Upper lobe of right lung (tissue), 1 donor: ENCODE results near the gene RASD1. TPM values are rescaled to one million over a fixed set of nuclear protein-coding genes. Genes with fewer than 3 reads are reported as not detected.
"Not testable (repeated sequence)": the region's sequence is repeated elsewhere in the genome, so short reads cannot be mapped to it uniquely, and the experiment has no call there.

Source experiments
- ATAC-seq: fragments of 200-7000 bp; cut with Tn5 transposase; one replicate; pipeline ENCODE4 v1.9.1; 2020; ENCODE audit warnings: mild to moderate bottlenecking, moderate library complexity
- DNase-seq: peaks from one replicate; pipeline ENCODE4 v3.0.0-alpha.2; 2020
- H3K27ac ChIP-seq: fragments of 200-600 bp; one replicate; pipeline ENCODE4 v1.8.0; 2022
- H3K27me3 ChIP-seq: fragments of 200-600 bp; one replicate; pipeline ENCODE4 v1.8.0; 2022; ENCODE audit warnings: mild to moderate bottlenecking
- H3K36me3 ChIP-seq: fragments of 200-600 bp; one replicate; pipeline ENCODE4 v1.8.0; 2022
- H3K4me1 ChIP-seq: fragments of 200-600 bp; one replicate; pipeline ENCODE4 v1.8.0; 2022
- H3K4me3 ChIP-seq: fragments of 200-600 bp; one replicate; pipeline ENCODE4 v1.8.0; 2022; ENCODE audit warnings: mild to moderate bottlenecking
- H3K9me3 ChIP-seq: fragments of 200-600 bp; one replicate; pipeline ENCODE4 v1.8.0; 2022
- CTCF ChIP-seq: fragments of 200-600 bp; IDR thresholded peaks from one replicate; pipeline ENCODE4 v1.8.0; 2022; ENCODE audit warnings: antibody characterized with exemption
- intact Hi-C: fragments of 100-400 bp; cut with DNase I; formaldehyde crosslinking; loops from one replicate; pipeline ENCODE4 v1.11.0; 2022
- total RNA-seq: library from RNA; stranded (reverse); fragmentation: NEBNext Ultra II Directional; extraction: Animal tissue kit (Norgen Biotek cat#: 25700); gene quantifications from one replicate; pipeline ENCODE4 v1.2.1, GENCODE V29; 2021
- donor health status: DM: no; HTN: yes; CAD: no; lungs with severe emphysema.

Gene RASD1
- total RNA-seq, 1 donor from 2014 or later: 39.2 TPM

GRCh38 chr17:17469996-17470395 is 26.2 kb downstream of the RASD1 start:
- intact Hi-C loops: no loop called here

GRCh38 chr17:17469358-17469757 is 26.8 kb downstream of the RASD1 start:
- no peak for ATAC-seq
- no peak for DNase-seq
- Histone ChIP-seq H3K36me3 (no peaks in the 10 kb centered on the region), H3K4me3 (no peak overlapping the region), H3K27me3 (peaks cover 9% of the 10 kb centered on the region), H3K4me1 (no peaks in the 10 kb centered on the region), H3K9me3 (no peaks in the 10 kb centered on the region), H3K27ac (no peak overlapping the region)
- intact Hi-C loops: no loop called here
- no peak for TF ChIP-seq CTCF

More at GRCh38 chr17:17469996-17470395, 26.2 kb downstream of the RASD1 start:
- TF ChIP-seq CTCF: no peak
- Histone ChIP-seq H3K27ac (no peak overlapping the region), H3K4me3 (no peak overlapping the region), H3K36me3 (no peaks in the 10 kb centered on the region), H3K9me3 (no peaks in the 10 kb centered on the region), H3K27me3 (peaks cover 9% of the 10 kb centered on the region), H3K4me1 (no peaks in the 10 kb centered on the region)
- ATAC-seq (no peak), DNase-seq (no peak)

DNA sequence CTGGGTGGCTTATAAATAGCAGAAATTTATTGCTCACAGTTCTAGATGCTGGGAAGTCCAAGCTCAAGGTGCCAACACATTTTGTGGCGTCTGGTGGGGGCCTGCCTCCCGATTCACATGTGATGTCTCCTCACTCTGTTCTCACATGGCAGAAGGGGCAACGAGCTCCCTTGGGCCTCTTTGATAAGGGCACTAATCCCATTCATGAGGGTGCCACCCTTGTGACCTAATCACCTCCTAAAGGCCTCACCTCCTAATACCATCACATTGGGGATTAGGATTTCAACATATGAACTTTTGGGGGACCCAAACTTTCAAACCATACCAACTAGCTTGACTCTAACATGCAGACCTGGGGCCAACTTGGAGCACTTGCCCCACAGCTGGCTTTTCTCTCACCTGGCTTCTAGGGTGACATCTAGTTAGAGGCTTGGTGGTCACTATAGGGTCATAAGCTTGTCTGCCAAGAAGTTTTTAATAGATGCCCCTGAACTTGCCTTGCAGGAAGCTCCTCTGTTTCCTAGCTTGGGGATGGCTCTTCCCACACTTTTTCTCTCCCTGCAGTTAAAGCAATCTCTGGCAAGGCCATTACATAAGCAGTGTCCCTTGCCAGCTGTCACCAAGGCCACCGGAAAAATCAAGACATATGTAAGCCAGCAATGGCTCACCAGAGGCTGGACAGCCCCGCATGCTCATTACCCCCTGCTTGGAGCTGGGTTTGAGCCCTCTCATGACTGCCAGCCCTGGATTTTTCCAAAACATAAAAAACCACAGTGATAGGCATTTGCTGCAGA is 27.8 kb downstream of the RASD1 start:
- Histone ChIP-seq H3K4me3 (no peak overlapping the region), H3K27ac (no peak overlapping the region), H3K4me1 (no peaks in the 10 kb centered on the region), H3K27me3 (peaks cover 9% of the 10 kb centered on the region), H3K36me3 (no peaks in the 10 kb centered on the region), H3K9me3 (no peaks in the 10 kb centered on the region)
- intact Hi-C loops: no loop called here
- ATAC-seq: no peak
- DNase-seq: no peak
- TF ChIP-seq CTCF: no peak

GRCh38 chr17:17467720-17468119 is 28.5 kb downstream of the RASD1 start:
- intact Hi-C loops: no loop called here
- no peak overlapping the region for H3K4me3 ChIP-seq
- no peak for TF ChIP-seq CTCF
- H3K4me1 ChIP-seq: no peaks in the 10 kb centered on the region
- H3K27me3 ChIP-seq: peaks cover 9% of the 10 kb centered on the region
- no peaks in the 10 kb centered on the region for H3K36me3 ChIP-seq
- ATAC-seq: no peak
- no peak overlapping the region for H3K27ac ChIP-seq
- no peaks in the 10 kb centered on the region for H3K9me3 ChIP-seq
- DNase-seq: no peak

DNA sequence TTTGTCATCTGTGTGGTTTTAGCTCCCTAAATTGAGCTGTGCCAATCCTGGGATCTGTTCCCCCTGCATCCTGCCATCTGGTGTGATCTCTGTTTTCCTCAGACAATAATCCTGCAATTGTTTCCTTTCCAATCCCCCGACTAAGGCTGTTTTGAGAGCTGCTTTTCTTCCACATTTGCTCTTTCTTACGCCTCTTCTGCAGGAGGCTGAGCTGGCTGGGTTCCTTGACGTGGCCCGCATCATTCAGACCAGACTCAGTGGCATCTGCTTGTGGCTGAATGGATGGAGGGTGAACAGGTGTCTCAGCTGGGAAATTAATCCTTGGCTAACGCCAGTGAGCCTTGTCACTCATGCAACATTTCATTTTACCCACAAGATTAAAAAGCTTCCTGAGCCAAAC is 29.2 kb downstream of the RASD1 start:
- intact Hi-C loops: no loop called here
- no peak for TF ChIP-seq CTCF
- H3K27ac ChIP-seq: no peak overlapping the region
- no peak overlapping the region for H3K4me3 ChIP-seq
- DNase-seq (no peak), ATAC-seq (no peak)
- no peaks in the 10 kb centered on the region for H3K36me3 ChIP-seq
- H3K9me3 ChIP-seq: no peaks in the 10 kb centered on the region
- peaks cover 9% of the 10 kb centered on the region for H3K27me3 ChIP-seq
- H3K4me1 ChIP-seq: no peaks in the 10 kb centered on the region

GRCh38 chr17:17466511-17466910 is 29.7 kb downstream of the RASD1 start:
- ATAC-seq (no peak), DNase-seq (no peak)
- Histone ChIP-seq H3K27me3 (peaks cover 9% of the 10 kb centered on the region), H3K9me3 (no peaks in the 10 kb centered on the region), H3K36me3 (no peaks in the 10 kb centered on the region), H3K27ac (no peak overlapping the region), H3K4me1 (no peaks in the 10 kb centered on the region), H3K4me3 (no peak overlapping the region)
- intact Hi-C loops: no loop called here
- TF ChIP-seq CTCF: no peak

DNA sequence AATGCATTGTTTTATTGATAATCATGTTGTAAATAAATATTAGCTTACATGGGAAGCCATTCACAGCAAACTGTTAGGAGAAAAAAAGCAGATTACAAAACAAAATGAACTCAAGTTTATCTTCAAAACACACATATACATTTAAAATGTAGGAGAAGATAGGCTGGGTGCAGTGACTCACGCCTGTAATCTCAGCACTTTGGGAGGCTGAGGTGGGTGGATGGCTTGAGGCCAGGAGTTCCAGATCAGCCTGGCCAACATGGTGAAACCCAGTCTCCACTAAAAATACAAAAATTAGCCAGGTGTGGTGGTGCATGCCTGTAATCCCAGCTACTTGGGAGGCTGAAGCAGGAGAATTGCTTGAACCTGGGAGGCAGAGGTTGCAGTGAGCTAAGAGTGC is 30.3 kb downstream of the RASD1 start:
- H3K36me3 ChIP-seq, ATAC-seq, DNase-seq, H3K27ac ChIP-seq, H3K4me3 ChIP-seq, H3K9me3 ChIP-seq, H3K27me3 ChIP-seq, intact Hi-C loops, H3K4me1 ChIP-seq: not testable (repeated sequence)
